C1 segment of cervical spinal cord (tissue), 14 donors: ENCODE data around the gene PCDHB9.

Source experiments
- DNase-seq, 14 donors: peaks; one replicate each; lab custom pipeline; 2025; lab: John Stamatoyannopoulos, UW

PCDHB9 gene

DNA sequence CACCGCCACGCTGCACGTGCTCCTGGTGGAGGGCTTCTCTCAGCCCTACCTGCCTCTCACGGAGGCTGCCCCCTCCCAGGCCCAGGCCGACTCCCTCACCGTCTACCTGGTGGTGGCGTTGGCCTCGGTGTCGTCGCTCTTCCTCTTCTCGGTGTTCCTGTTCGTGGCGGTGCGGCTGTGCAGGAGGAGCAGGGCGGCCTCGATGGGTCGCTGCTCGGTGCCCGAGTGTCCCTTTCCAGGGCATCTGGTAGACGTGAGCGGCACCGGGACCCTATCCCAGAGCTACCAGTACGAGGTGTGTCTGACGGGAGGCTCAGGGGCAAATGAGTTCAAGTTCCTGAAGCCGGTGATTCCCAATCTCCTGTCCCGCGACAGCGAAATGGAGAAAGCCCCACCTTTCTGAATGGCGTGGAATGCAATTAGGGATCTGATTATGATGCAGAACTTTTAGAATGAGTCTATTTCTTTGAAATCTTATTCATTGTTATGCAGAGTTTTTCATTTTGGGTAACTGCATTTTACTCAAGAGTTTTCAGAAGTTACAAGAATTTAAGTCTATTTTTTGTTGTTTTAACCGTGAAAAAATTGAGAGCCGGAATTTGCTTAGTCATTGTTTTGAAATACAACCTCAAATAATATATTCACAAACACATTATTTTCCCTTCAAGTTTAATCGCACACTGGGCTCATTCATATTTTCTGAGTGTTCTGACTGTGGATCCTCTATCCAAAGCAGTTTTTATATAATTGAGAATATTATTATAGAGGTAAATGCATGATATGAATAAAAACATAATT lies 49.8 kb downstream of the PCDHB9 start:
- DNase-seq, result no peak
